ENCODE results near the gene MAGI2. TPM values are rescaled to one million over a fixed set of nuclear protein-coding genes. Genes with fewer than 3 reads are reported as not detected.

MAGI2 gene
- total RNA-seq, 2 donors from 2014 or later = 10.3 to 19.2 TPM

DNA sequence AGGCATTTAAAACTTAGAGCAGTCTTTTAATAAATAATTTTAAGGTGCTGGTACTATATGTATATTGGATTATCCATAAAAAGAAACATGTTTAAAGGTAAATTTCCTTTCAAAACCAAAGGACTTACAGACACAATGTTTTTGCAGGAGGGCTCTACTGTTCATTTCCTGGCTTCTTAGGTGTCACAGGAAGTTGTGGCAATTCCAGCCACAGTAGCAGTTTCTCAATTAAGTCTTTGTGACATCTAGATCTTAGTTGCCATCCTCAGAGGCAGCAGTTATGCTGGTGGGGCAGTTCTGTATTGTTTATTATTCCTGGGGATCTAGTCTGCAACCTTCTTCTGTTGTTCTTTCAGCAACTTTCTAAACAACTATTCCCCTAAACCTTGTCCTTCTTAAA lies 460.1 kb downstream of the MAGI2 start:
- DNase-seq = no peak
- peaks cover 5% of the 10 kb centered on the region for H3K4me1 Mint-ChIP-seq

GRCh38 chr7:78985509-78985908 lies 468.0 kb downstream of the MAGI2 start:
- Histone ChIP-seq H3K9me3 (ENCODE audit: control insufficient read depth, low read length) (no peaks in the 10 kb centered on the region), H3K4me1 (ENCODE audit: control insufficient read depth, insufficient read depth, low read length) (no peaks in the 10 kb centered on the region), H3K4me3 (ENCODE audit: low read length) (no peak overlapping the region), H3K27me3 (ENCODE audit: control insufficient read depth, insufficient read depth, low read length, poor library complexity, severe bottlenecking) (no peaks in the 10 kb centered on the region), H3K27ac (ENCODE audit: low read depth, low read length) (no peak overlapping the region), H3K9ac (ENCODE audit: extremely low read depth, low read length, poor library complexity, severe bottlenecking) (no peak overlapping the region), H3K36me3 (ENCODE audit: control insufficient read depth, insufficient read depth, low read length) (no peaks in the 10 kb centered on the region)
- 80 to 100% methylated on average over 1 to 3 of the region's 3 CpGs for WGBS, 2 experiments (ENCODE audit: insufficient coverage in 1 of 2, insufficient read length in 1 of 2)
- H3K27me3 Mint-ChIP-seq (ENCODE audit: insufficient read depth) = peaks cover 3% of the 10 kb centered on the region
- no peaks in the 10 kb centered on the region for H3K4me1 Mint-ChIP-seq
- TF ChIP-seq CTCF (conservative IDR thresholded peaks at IDR 0.05) = no peak
- H3K36me3 Mint-ChIP-seq (ENCODE audit: low read depth) = no peaks in the 10 kb centered on the region
- H3K27ac Mint-ChIP-seq = no peak overlapping the region
- no peak overlapping the region for H3K4me3 Mint-ChIP-seq
- DNase-seq = no peak
- no peaks in the 10 kb centered on the region for H3K9me3 Mint-ChIP-seq

More for the DNA sequence above, 460.1 kb downstream of the MAGI2 start:
- Histone ChIP-seq H3K36me3 (ENCODE audit: control insufficient read depth, insufficient read depth, low read length) (no peaks in the 10 kb centered on the region), H3K9ac (ENCODE audit: extremely low read depth, low read length, poor library complexity, severe bottlenecking) (no peak overlapping the region), H3K9me3 (ENCODE audit: control insufficient read depth, low read length) (no peaks in the 10 kb centered on the region), H3K27me3 (ENCODE audit: control insufficient read depth, insufficient read depth, low read length, poor library complexity, severe bottlenecking) (no peaks in the 10 kb centered on the region), H3K4me3 (ENCODE audit: low read length) (no peak overlapping the region), H3K4me1 (ENCODE audit: control insufficient read depth, insufficient read depth, low read length) (no peaks in the 10 kb centered on the region), H3K27ac (ENCODE audit: low read depth, low read length) (no peak overlapping the region)
- no peaks in the 10 kb centered on the region for H3K27me3 Mint-ChIP-seq (ENCODE audit: insufficient read depth)
- no peak for TF ChIP-seq CTCF (conservative IDR thresholded peaks at IDR 0.05)
- no peak overlapping the region for H3K27ac Mint-ChIP-seq
- H3K36me3 Mint-ChIP-seq (ENCODE audit: low read depth) = no peaks in the 10 kb centered on the region
- H3K9me3 Mint-ChIP-seq = no peaks in the 10 kb centered on the region
- no peak overlapping the region for H3K4me3 Mint-ChIP-seq

- no peak for DNase-seq
- Histone ChIP-seq H3K27ac (ENCODE audit: low read depth, low read length) (no peak overlapping the region), H3K9me3 (ENCODE audit: control insufficient read depth, low read length) (no peaks in the 10 kb centered on the region), H3K4me3 (ENCODE audit: low read length) (no peak overlapping the region), H3K36me3 (ENCODE audit: control insufficient read depth, insufficient read depth, low read length) (no peaks in the 10 kb centered on the region), H3K9ac (ENCODE audit: extremely low read depth, low read length, poor library complexity, severe bottlenecking) (no peak overlapping the region), H3K4me1 (ENCODE audit: control insufficient read depth, insufficient read depth, low read length) (no peaks in the 10 kb centered on the region), H3K27me3 (ENCODE audit: control insufficient read depth, insufficient read depth, low read length, poor library complexity, severe bottlenecking) (no peaks in the 10 kb centered on the region)
- Mint-ChIP-seq H3K27ac (no peak overlapping the region), H3K27me3 (ENCODE audit: insufficient read depth) (peaks cover 3% of the 10 kb centered on the region), H3K36me3 (ENCODE audit: low read depth) (no peaks in the 10 kb centered on the region), H3K4me1 (no peaks in the 10 kb centered on the region), H3K9me3 (no peaks in the 10 kb centered on the region), H3K4me3 (no peak overlapping the region)
- no peak for TF ChIP-seq CTCF (conservative IDR thresholded peaks at IDR 0.05)
Observed at GRCh38 chr7:78983483-78983882, 470.0 kb downstream of the MAGI2 start.
